ENCODE data around the gene NT5C2. TPM values are rescaled to one million over a fixed set of nuclear protein-coding genes. Genes with fewer than 3 reads are reported as not detected.

The NT5C2 gene
- total and polyA plus RNA-seq, 2 of the 8 experiments (the other 6 are each of a cell fraction or from before 2014, with no cell fraction given): 35.2 to 106 TPM

DNA sequence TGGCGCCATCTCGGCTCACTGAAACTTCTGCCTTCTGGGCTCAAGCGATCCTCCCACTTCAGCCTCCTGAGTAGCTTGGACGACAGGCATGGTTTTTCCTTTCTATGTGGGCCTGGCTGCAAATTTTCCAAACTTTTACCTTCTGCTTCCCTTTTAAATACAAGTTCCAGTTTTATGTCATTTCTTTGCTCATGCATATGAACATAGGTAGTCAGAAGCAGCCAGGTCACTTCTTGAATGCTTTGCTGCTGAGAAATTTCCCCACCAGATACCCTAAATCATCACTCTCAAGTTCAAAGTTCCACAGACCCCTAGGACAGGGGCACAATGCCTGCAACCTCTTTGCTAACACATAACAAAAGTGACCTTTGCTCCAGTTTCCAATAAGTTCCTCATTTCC lies 31.1 kb upstream of the NT5C2 start (continued):
- TF ChIP-seq SP4 (IDR thresholded peaks at IDR 0.05; ENCODE audit: low read length) (no peak), RBBP5 (IDR thresholded peaks at IDR 0.05; ENCODE audit: borderline replicate concordance, low read depth, low read length) (no peak)
